ENCODE data around the gene CD109. TPM values are rescaled to one million over a fixed set of nuclear protein-coding genes. Genes with fewer than 3 reads are reported as not detected.
"Not testable (repeated sequence)": the region's sequence is repeated elsewhere in the genome, so short reads cannot be mapped to it uniquely, and the experiment has no call there.

The CD109 gene
- total RNA-seq, 4 donors from 2014 or later = 1.9 to 7.4 (median 4.8) TPM

GRCh38 chr6:73680289-73680918 lies 15.6 kb upstream of the CD109 start:
- WGBS, 2 donors (ENCODE audit: low coverage in 1 of 2) = 46 to 82% methylated on average over 4 to 5 of the region's 5 CpGs
- no peaks in the 10 kb centered on the region for H3K27me3 ChIP-seq
- no peak overlapping the region for H3K4me3 ChIP-seq
- H3K4me1 ChIP-seq = no peaks in the 10 kb centered on the region
- DNase-seq = no peak
- TF ChIP-seq EP300 (IDR thresholded peaks at IDR 0.05; ENCODE audit: low read depth) = no peak
- TF ChIP-seq POLR2AphosphoS5 (IDR thresholded peaks at IDR 0.05) = no peak
- TF ChIP-seq POLR2A (IDR thresholded peaks at IDR 0.05) = no peak
- TF ChIP-seq CTCF (IDR thresholded peaks at IDR 0.05) = no peak
- in situ Hi-C loops (cut with MboI; ENCODE audit: low pct_ligation_motif_present in 1 of 4, low pct_unique_long_range_greater_than_20kb in 1 of 4, low sequenced_read_pairs in 3 of 4) = loop anchor here in 1 of 4 donors (5.0 kb wide), 1 partner anchor 52 kb away; no protein-coding TSS in a partner anchor
- intact Hi-C loops (cut with DNase I; ENCODE audit: low total_unique reads) = no loop called here
- no peak overlapping the region for H3K27ac ChIP-seq
- H3K36me3 ChIP-seq = no peaks in the 10 kb centered on the region
- no peaks in the 10 kb centered on the region for H3K9me3 ChIP-seq

GRCh38 chr6:73683574-73683973 lies 12.4 kb upstream of the CD109 start:
- H3K27ac ChIP-seq; H3K4me1 ChIP-seq; H3K4me3 ChIP-seq; H3K36me3 ChIP-seq; H3K9me3 ChIP-seq; intact Hi-C loops (cut with DNase I; ENCODE audit: low total_unique reads); DNase-seq; H3K27me3 ChIP-seq: not testable (repeated sequence)
- 73 to 82% methylated on average over 2 of the region's 2 CpGs for WGBS, 2 donors (ENCODE audit: low coverage in 1 of 2)
- in situ Hi-C loops (cut with MboI; ENCODE audit: low pct_ligation_motif_present in 1 of 4, low pct_unique_long_range_greater_than_20kb in 1 of 4, low sequenced_read_pairs in 3 of 4) = loop anchor here in 1 of 4 donors (5.0 kb wide), 1 partner anchor 49 kb away; no protein-coding TSS in a partner anchor

- in situ Hi-C loops (cut with MboI; ENCODE audit: low pct_ligation_motif_present in 1 of 4, low pct_unique_long_range_greater_than_20kb in 1 of 4, low sequenced_read_pairs in 3 of 4) = no loop called here
- no peak for DNase-seq
- intact Hi-C loops (cut with DNase I; ENCODE audit: low total_unique reads) = no loop called here
- Histone ChIP-seq H3K9me3 (no peaks in the 10 kb centered on the region), H3K36me3 (no peaks in the 10 kb centered on the region), H3K27ac (no peak overlapping the region), H3K27me3 (no peaks in the 10 kb centered on the region), H3K4me1 (no peaks in the 10 kb centered on the region), H3K4me3 (no peak overlapping the region)
- TF ChIP-seq POLR2A (IDR thresholded peaks at IDR 0.05) = no peak
- WGBS, 2 donors (ENCODE audit: low coverage in 1 of 2) = 70 to 88% methylated on average over 1 of the region's 1 CpG
Observed at GRCh38 chr6:73688351-73688750, 7.7 kb upstream of the CD109 start.

GRCh38 chr6:73690056-73690455 lies 5.9 kb upstream of the CD109 start:
- in situ Hi-C loops (cut with MboI; ENCODE audit: low pct_ligation_motif_present in 1 of 4, low pct_unique_long_range_greater_than_20kb in 1 of 4, low sequenced_read_pairs in 3 of 4) (no loop called here), intact Hi-C loops (cut with DNase I; ENCODE audit: low total_unique reads) (no loop called here)
- Histone ChIP-seq H3K36me3 (no peaks in the 10 kb centered on the region), H3K4me3 (no peak overlapping the region), H3K27me3 (peaks cover 11% of the 10 kb centered on the region), H3K9me3 (no peaks in the 10 kb centered on the region), H3K27ac (no peak overlapping the region), H3K4me1 (peaks cover 0 to 4% (median 2%) of the 10 kb centered on the region in 4 donors)
- 74 to 83% methylated on average over 4 to 5 of the region's 5 CpGs for WGBS, 2 donors (ENCODE audit: low coverage in 1 of 2)
- no peak for DNase-seq
- TF ChIP-seq POLR2AphosphoS5 (IDR thresholded peaks at IDR 0.05) (no peak), EP300 (IDR thresholded peaks at IDR 0.05; ENCODE audit: low read depth) (no peak), POLR2A (IDR thresholded peaks at IDR 0.05) (no peak), CTCF (IDR thresholded peaks at IDR 0.05) (no peak)

- TF ChIP-seq POLR2A (IDR thresholded peaks at IDR 0.05) (no peak), EP300 (IDR thresholded peaks at IDR 0.05; ENCODE audit: low read depth) (no peak), CTCF (IDR thresholded peaks at IDR 0.05) (no peak), POLR2AphosphoS5 (IDR thresholded peaks at IDR 0.05) (no peak)
- in situ Hi-C loops (cut with MboI; ENCODE audit: low pct_ligation_motif_present in 1 of 4, low pct_unique_long_range_greater_than_20kb in 1 of 4, low sequenced_read_pairs in 3 of 4) = no loop called here
Observed at GRCh38 chr6:73691512-73691911, 4.5 kb upstream of the CD109 start.

More at GRCh38 chr6:73691512-73691911, 4.5 kb upstream of the CD109 start:
- H3K27ac ChIP-seq = no peak overlapping the region
- no peak overlapping the region for H3K4me3 ChIP-seq
- peaks cover 19% of the 10 kb centered on the region for H3K27me3 ChIP-seq
- intact Hi-C loops (cut with DNase I; ENCODE audit: low total_unique reads) = no loop called here
- peaks cover 0 to 14% (median 8%) of the 10 kb centered on the region in 4 donors for H3K4me1 ChIP-seq
- no peak for DNase-seq
- H3K9me3 ChIP-seq = no peaks in the 10 kb centered on the region
- H3K36me3 ChIP-seq = no peaks in the 10 kb centered on the region
